Osteocyte (in vitro differentiated cells): ENCODE measurements around the gene ENO2. TPM values are rescaled to one million over a fixed set of nuclear protein-coding genes. Genes with fewer than 3 reads are reported as not detected.

Experiments used
- DNase-seq: peaks from one replicate; pipeline ENCODE4 v3.0.0; 2021; ENCODE audit warnings: mixed read lengths; ENCODE audit not compliant: unreplicated experiment; ENCODE audit errors: extremely low spot score
- H3K27ac Mint-ChIP-seq: one replicate; pipeline ENCODE4 v1.8.0; 2021; ENCODE audit warnings: mild to moderate bottlenecking, mixed read lengths; ENCODE audit not compliant: unreplicated experiment
- H3K27me3 Mint-ChIP-seq: one replicate; pipeline ENCODE4 v1.8.0; 2021; ENCODE audit warnings: mixed read lengths; ENCODE audit not compliant: unreplicated experiment
- H3K36me3 Mint-ChIP-seq: one replicate; pipeline ENCODE4 v1.8.0; 2021; ENCODE audit warnings: mixed read lengths; ENCODE audit not compliant: unreplicated experiment
- H3K4me1 Mint-ChIP-seq: one replicate; pipeline ENCODE4 v1.8.0; 2021; ENCODE audit warnings: mixed read lengths; ENCODE audit not compliant: unreplicated experiment
- H3K4me3 Mint-ChIP-seq: one replicate; pipeline ENCODE4 v1.8.0; 2021; ENCODE audit warnings: mild to moderate bottlenecking, moderate library complexity, mixed read lengths; ENCODE audit not compliant: unreplicated experiment
- H3K9me3 Mint-ChIP-seq: one replicate; pipeline ENCODE4 v1.8.0; 2021; ENCODE audit warnings: mixed read lengths; ENCODE audit not compliant: unreplicated experiment
- CTCF ChIP-seq: fragments of 200-600 bp; sonication (generic); IDR thresholded peaks from 2 replicates; pipeline ENCODE4 v1.5.0; 2021; ENCODE audit warnings: antibody characterized with exemption, mild to moderate bottlenecking, moderate library complexity
- total RNA-seq: library from RNA; stranded (reverse); gene quantifications from 2 replicates; pipeline ENCODE4 v1.2.1, GENCODE V29; 2021

ENO2 gene
- total RNA-seq, 1 donor from 2014 or later = 24.1 TPM

- TF ChIP-seq CTCF = no peak
- Mint-ChIP-seq H3K4me1 (peaks cover 13% of the 10 kb centered on the region), H3K4me3 (no peak overlapping the region), H3K36me3 (no peaks in the 10 kb centered on the region), H3K27me3 (no peaks in the 10 kb centered on the region), H3K27ac (no peak overlapping the region), H3K9me3 (no peaks in the 10 kb centered on the region)
- no peak for DNase-seq
These were observed 15.0 kb upstream of the ENO2 start for GRCh38 chr12:6899427-6899826.

DNA sequence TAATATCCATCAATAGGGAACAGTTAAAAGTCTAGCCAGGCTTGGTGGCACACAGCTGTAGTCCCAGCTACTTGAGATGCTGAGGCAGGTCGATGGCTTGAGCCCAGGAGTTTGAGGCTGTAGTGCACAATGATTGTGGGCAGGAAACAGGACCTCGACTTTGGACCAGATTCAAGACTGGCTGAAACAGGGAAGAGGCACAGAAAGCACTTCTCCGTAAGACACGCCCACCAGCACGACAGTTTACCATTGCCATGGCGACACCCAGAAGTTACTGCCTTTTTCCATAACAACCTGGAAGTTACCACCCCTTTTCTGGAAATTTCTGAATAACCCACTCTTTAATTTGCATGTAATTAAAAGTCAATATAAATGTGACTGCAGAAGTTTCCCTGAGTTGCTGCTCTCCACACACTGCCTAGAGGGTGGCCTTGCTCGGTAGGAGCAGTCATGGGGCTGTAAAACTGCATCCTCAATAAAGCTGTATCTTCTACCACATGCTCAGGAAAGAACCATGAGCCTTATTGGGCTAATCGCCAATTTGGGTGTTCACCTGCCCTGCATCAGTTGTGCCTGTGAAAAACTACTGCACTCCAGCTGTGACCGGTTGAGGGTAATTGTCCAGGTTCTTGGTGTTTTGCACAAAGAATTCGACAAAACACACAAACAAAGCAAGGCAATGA lies 14.4 kb upstream of the ENO2 start:
- H3K27ac Mint-ChIP-seq = no peak overlapping the region
- no peaks in the 10 kb centered on the region for H3K9me3 Mint-ChIP-seq
- no peak for TF ChIP-seq CTCF
- no peak for DNase-seq
- peaks cover 13% of the 10 kb centered on the region for H3K4me1 Mint-ChIP-seq
- no peak overlapping the region for H3K4me3 Mint-ChIP-seq
- no peaks in the 10 kb centered on the region for H3K27me3 Mint-ChIP-seq
- H3K36me3 Mint-ChIP-seq = no peaks in the 10 kb centered on the region

DNA sequence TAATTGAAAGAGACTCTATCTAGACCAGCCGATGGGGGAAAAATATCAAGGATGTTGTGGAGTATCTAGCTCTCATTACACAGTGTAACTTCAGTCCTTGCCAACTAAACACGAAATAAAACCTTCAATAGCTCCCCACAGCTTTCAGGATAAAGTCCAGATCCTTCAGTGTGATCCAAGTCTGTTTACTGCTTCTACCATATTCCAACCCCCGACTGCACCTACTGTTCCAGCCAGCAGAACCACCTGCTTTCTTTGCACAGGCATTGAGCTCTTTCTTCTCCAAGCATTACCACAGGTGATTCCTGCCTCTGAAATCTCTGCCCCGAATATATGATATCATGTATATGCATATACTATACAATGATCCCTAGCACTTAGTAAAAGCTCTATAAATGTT lies 11.9 kb upstream of the ENO2 start:
- no peak overlapping the region for H3K4me3 Mint-ChIP-seq
- DNase-seq = no peak

DNA sequence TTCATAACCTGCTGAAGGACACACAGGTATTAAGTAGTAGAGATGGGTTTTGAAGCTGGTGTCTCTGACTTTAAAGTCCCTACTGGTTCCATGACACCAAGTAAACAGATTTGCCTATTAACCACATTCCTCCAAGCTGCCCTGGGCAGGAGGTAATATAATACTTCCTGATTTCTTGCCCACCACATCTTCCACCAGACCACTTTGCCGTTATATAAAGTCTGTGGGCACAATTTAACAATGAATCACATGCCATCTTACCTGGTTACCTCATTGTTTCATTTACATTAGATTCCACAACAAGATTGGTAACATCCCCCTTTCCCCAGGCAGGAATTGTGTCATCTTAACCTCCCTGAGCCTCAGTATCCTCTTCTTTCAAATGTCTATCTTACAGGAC lies 10.7 kb upstream of the ENO2 start:
- Mint-ChIP-seq H3K36me3 (no peaks in the 10 kb centered on the region), H3K4me3 (no peak overlapping the region), H3K27ac (no peak overlapping the region), H3K9me3 (no peaks in the 10 kb centered on the region), H3K4me1 (no peaks in the 10 kb centered on the region), H3K27me3 (no peaks in the 10 kb centered on the region)
- no peak for DNase-seq
- TF ChIP-seq CTCF = no peak

More for the DNA sequence above, 11.9 kb upstream of the ENO2 start:
- no peak for TF ChIP-seq CTCF
- Mint-ChIP-seq H3K9me3 (no peaks in the 10 kb centered on the region), H3K36me3 (no peaks in the 10 kb centered on the region), H3K27ac (no peak overlapping the region), H3K27me3 (no peaks in the 10 kb centered on the region), H3K4me1 (no peaks in the 10 kb centered on the region)

GRCh38 chr12:6904280-6905276 lies 9.8 kb upstream of the ENO2 start, which contains the start of gene LRRC23:
Gene LRRC23 (plus strand): TSS chr12:6904822. CDS start chr12:6905634, 812 bp downstream.
- H3K36me3 Mint-ChIP-seq = no peaks in the 10 kb centered on the region
- no peak for TF ChIP-seq CTCF

More at GRCh38 chr12:6904280-6905276, 9.8 kb upstream of the ENO2 start, which contains the start of gene LRRC23:
- Mint-ChIP-seq H3K9me3 (no peaks in the 10 kb centered on the region), H3K27me3 (no peaks in the 10 kb centered on the region), H3K4me3 (no peak within 1 kb of the TSS), H3K27ac (no peak within 1 kb of the TSS), H3K4me1 (no peaks in the 10 kb centered on the region)
- DNase-seq = peak; percentile 98
